Ovary (tissue), 9 donors: ENCODE results near the gene BCAN. TPM values are rescaled to one million over a fixed set of nuclear protein-coding genes. Genes with fewer than 3 reads are reported as not detected.
"Not testable (repeated sequence)": the region's sequence is repeated elsewhere in the genome, so short reads cannot be mapped to it uniquely, and the experiment has no call there.

Experiments
- DNase-seq, 5 donors: peaks; one replicate each; pipeline ENCODE4 v3.0.0-alpha.2; 2019 to 2020
- H3K27ac ChIP-seq, 2 donors: fragments of 200-600 bp; one replicate each; pipeline versions ENCODE4 v1.5.1 to v1.8.0; 2019 to 2022
- H3K27me3 ChIP-seq: fragments of 200-600 bp; one replicate; pipeline ENCODE4 v1.8.0; 2022
- H3K36me3 ChIP-seq: fragments of 200-600 bp; sonication (generic); one replicate; pipeline ENCODE4 v1.5.1; 2019
- H3K4me1 ChIP-seq: one replicate; pipeline ENCODE4 v1.8.1; 2013; ENCODE audit warnings: mild to moderate bottlenecking, moderate library complexity; ENCODE audit not compliant: insufficient read depth
- H3K4me3 ChIP-seq: fragments of 200-600 bp; sonication (generic); one replicate; pipeline ENCODE4 v1.5.1; 2017
- H3K9me3 ChIP-seq, 2 donors: fragments of 200-600 bp in 1 of 2; sonication (generic) in 1 of 2; one replicate each; pipeline versions ENCODE4 v1.5.1 to v1.8.1; 2013 to 2019; ENCODE audit warnings: mild to moderate bottlenecking in 1 of 2, moderate library complexity in 1 of 2
- CTCF ChIP-seq, 3 donors: fragments of 450-650 bp in 2 of 3; fragments of 200-600 bp in 1 of 3; IDR thresholded peaks; one replicate each; pipeline versions ENCODE4 v1.5.1 to v1.8.0; 2016 to 2022; ENCODE audit warnings: antibody characterized with exemption in 3 of 3, mild to moderate bottlenecking in 1 of 3
- EP300 ChIP-seq: sonication (generic); formaldehyde crosslinking; IDR thresholded peaks from one replicate; pipeline ENCODE4 v1.6.1; 2017; ENCODE audit warnings: antibody characterized with exemption
- POLR2A ChIP-seq: fragments of 450-650 bp; IDR thresholded peaks from one replicate; pipeline ENCODE4 v1.6.1; 2017; ENCODE audit warnings: antibody characterized with exemption, mild to moderate bottlenecking, moderate library complexity
- WGBS, 3 donors: extraction: QIAGEN DNeasy Blood & Tissue Kit in 1 of 3; methylation state at CpG; one replicate each; pipeline versions ENCODE4 v1.1.5 to v1.1.7; 2013 to 2017; 5-methylcytosine and 5-hydroxymethylcytosine counted together
- intact Hi-C, 4 donors: fragments of 100-400 bp; cut with DNase I; formaldehyde crosslinking; loops; one replicate each; pipeline versions ENCODE4 v1.11.0 to v1.15.1; 2022 to 2023
- polyA plus RNA-seq, 2 donors: library from polyadenylated mRNA; stranded (reverse); fragments of 200-250 nt in 1 of 2; fragments of 350-450 nt in 1 of 2; fragmentation: Illumina TruSeq in 1 of 2; extraction: RNeasy Lipid Tissue Mini Kit (QIAGEN cat#74804) in 1 of 2; gene quantifications; one replicate each; pipeline ENCODE4 v1.2.3, GENCODE V29; 2013 to 2014
- total RNA-seq, 7 donors: library from RNA; depleted of rRNA in 2 of 7; stranded (reverse); fragments of >200 nt in 2 of 7; fragmentation: NEBNext Ultra II Directional in 3 of 7; extraction: Animal tissue kit (Norgen Biotek cat#: 25700) in 3 of 7; gene quantifications; one replicate each; pipeline versions ENCODE4 v1.1.0 to v1.2.4, GENCODE V29; 2016 to 2023
- donor health status: DM: no; HTN: no; CAD: no; lungs with moderate emphysema.
- donor health status: DM: no; HTN: no; CAD: no.
- donor health status: Bipolar disorder and iron deficiency.
- donor health status: DM: yes; HTN: yes; CAD: no.
- donor health status: DM: no; HTN: no; CAD: no.
- donor health status: DM: yes; HTN: yes; CAD: no.

BCAN gene
- total and polyA plus RNA-seq, 9 donors, result 0.11 to 2.2 (median 0.39) TPM; not detected in 3

DNA sequence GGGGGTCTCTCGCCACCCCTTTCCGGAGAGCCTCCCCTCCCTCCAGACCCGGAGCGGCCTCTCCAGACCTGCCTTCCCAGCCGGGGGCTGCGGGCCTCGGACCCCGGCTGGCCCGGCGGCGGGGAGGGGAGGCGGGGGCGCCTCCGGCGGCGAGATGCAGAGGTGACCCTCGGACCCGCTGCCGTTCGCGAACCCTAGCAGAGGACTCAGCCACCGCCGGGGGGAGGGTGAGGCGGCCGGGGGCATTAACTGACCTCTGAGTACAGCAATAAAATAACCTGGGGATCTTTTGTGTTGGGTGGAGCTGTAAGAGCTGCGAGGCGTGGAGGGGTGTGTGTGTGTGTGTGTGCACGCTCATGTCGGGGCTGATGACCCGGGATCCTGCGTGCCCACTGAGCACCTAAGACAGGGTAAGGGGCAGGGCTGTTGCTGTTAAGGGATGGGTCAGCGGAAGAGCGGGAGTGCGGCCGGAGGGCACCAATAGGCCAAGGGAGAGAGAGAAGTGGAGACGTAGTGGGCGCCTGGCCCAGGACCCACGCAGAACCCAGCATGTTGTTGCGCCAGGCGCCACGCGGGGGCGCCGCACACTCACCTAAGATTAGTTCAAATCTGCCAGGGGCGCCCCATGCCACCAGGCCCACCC, 16.4 kb upstream of the BCAN start:
- no peaks in the 10 kb centered on the region for H3K27me3 ChIP-seq
- H3K9me3 ChIP-seq, result no peaks in the 10 kb centered on the region
- H3K4me3 ChIP-seq, result peak overlapping the region; percentile 31
- no peak for TF ChIP-seq POLR2A
- no peak for TF ChIP-seq EP300
- peak in 2 of 3 donors; percentile 61 to 62 for TF ChIP-seq CTCF (IDR thresholded peaks at IDR 0.05)
- peak; percentile 22 to 74 (median 57) for DNase-seq
- WGBS, 3 donors, result 0 to 2% (median 1%) methylated on average over 31 to 45 of the region's 45 CpGs
- no peaks in the 10 kb centered on the region for H3K36me3 ChIP-seq
- H3K4me1 ChIP-seq, result peaks cover 12% of the 10 kb centered on the region
- intact Hi-C loops, result loop anchor here in 2 of 4 donors (2.0 kb wide), 1 partner anchor 31 kb away; no protein-coding TSS in a partner anchor
- peak overlapping the region in 1 of 2 donors; percentile 9 for H3K27ac ChIP-seq

DNA sequence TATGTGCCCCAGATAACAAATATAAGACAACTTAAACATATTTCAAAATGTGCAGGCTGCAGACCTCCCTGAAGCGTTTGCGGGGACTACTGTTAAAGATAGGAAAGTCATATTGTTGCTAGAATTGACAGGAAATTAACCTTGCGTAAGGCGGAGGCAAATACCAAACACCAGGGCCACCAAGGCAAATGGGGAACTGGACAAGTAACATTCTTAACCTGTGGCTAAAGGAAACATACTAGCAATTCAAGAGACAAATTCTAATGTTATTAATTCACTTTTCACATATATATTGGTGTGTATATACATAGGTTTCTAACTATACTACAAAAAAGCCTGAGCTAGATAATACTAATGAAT, 15.9 kb upstream of the BCAN start:
- no peaks in the 10 kb centered on the region for H3K9me3 ChIP-seq
- H3K27me3 ChIP-seq, result no peaks in the 10 kb centered on the region
- intact Hi-C loops, result loop anchor here in 2 of 4 donors (2.0 kb wide), 1 partner anchor 31 kb away; no protein-coding TSS in a partner anchor
- no peak overlapping the region for H3K4me3 ChIP-seq
- DNase-seq, result no peak
- H3K36me3 ChIP-seq, result no peaks in the 10 kb centered on the region
- TF ChIP-seq EP300 (no peak), POLR2A (no peak), CTCF (IDR thresholded peaks at IDR 0.05) (no peak)
- peaks cover 12% of the 10 kb centered on the region for H3K4me1 ChIP-seq
- WGBS, 3 donors, result 37 to 44% (median 39%) methylated on average over 4 of the region's 4 CpGs
- no peak overlapping the region for H3K27ac ChIP-seq

DNA sequence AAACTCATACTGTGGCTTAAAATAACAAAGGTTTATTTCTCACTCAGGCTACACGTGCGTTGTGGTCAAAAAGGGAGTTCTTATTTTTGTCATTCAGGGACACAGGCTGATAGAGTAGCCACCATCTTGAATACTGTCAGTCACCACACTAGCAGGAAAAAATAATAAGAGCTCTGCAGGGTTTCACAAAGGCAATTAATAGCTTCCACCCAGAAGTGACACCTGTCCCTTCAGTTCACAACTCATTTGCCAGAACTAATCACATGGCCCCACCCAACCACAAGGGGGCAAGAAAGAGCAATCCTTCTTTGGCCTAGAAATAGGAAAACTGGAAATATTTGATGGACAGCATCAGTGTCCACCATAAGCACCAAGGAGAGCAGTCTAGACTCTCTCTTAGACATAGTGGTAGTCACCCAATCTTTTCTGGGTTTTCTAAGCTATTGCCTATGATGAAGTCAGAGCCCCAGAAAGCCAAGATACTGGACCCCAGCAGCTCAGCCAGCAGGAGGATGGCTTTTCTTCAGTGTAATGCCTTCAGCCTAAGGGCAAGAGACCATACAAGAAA, 14.5 kb upstream of the BCAN start:
- TF ChIP-seq EP300, result no peak
- no peak for TF ChIP-seq POLR2A
- no peak for TF ChIP-seq CTCF (IDR thresholded peaks at IDR 0.05)
- 59 to 67% (median 66%) methylated on average over 2 of the region's 2 CpGs for WGBS, 3 donors
- no peaks in the 10 kb centered on the region for H3K27me3 ChIP-seq
- H3K27ac ChIP-seq, result no peak overlapping the region
- DNase-seq, result no peak
- H3K9me3 ChIP-seq, result no peaks in the 10 kb centered on the region
- H3K4me1 ChIP-seq, result peaks cover 12% of the 10 kb centered on the region
- no peaks in the 10 kb centered on the region for H3K36me3 ChIP-seq
- H3K4me3 ChIP-seq, result no peak overlapping the region
- intact Hi-C loops, result loop anchor here in 2 of 4 donors (2.0 kb wide), 1 partner anchor 29 kb away; no protein-coding TSS in a partner anchor

GRCh38 chr1:156629823-156630449, 12.0 kb upstream of the BCAN start:
- 84 to 86% (median 85%) methylated on average over 8 of the region's 8 CpGs for WGBS, 3 donors
- Histone ChIP-seq H3K27me3 (no peaks in the 10 kb centered on the region), H3K27ac (no peak overlapping the region), H3K36me3 (no peaks in the 10 kb centered on the region), H3K4me3 (no peak overlapping the region), H3K9me3 (no peaks in the 10 kb centered on the region), H3K4me1 (peaks cover 2% of the 10 kb centered on the region)
- DNase-seq, result no peak
- intact Hi-C loops, result no loop called here
- TF ChIP-seq CTCF (IDR thresholded peaks at IDR 0.05) (no peak), POLR2A (no peak), EP300 (no peak)

DNA sequence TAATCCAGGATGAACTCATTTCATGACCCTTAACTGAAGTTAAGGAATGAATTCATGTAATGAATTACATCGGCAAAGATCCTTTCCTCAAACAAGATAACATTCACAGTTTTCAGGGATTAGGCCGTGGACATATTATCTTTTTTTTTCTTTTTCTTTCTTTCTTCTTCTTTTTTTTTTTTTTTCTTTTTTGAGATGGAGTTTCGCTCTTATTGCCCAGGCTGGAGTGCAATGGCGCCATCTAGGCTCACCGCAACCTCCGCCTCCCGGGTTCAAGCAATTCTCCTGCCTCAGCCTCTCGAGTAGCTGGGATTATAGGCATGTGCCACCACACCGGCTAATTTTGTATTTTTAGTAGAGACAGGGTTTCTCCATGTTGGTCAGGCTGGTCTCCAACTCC, 10.8 kb upstream of the BCAN start:
- WGBS, 3 donors, result 45 to 50% (median 49%) methylated on average over 9 of the region's 9 CpGs
- H3K27ac ChIP-seq, H3K36me3 ChIP-seq, H3K9me3 ChIP-seq, H3K4me1 ChIP-seq, DNase-seq, H3K27me3 ChIP-seq, intact Hi-C loops, H3K4me3 ChIP-seq: not testable (repeated sequence)
